ENCODE measurements around the gene RRBP1. TPM values are rescaled to one million over a fixed set of nuclear protein-coding genes. Genes with fewer than 3 reads are reported as not detected.

The RRBP1 gene, protein sequence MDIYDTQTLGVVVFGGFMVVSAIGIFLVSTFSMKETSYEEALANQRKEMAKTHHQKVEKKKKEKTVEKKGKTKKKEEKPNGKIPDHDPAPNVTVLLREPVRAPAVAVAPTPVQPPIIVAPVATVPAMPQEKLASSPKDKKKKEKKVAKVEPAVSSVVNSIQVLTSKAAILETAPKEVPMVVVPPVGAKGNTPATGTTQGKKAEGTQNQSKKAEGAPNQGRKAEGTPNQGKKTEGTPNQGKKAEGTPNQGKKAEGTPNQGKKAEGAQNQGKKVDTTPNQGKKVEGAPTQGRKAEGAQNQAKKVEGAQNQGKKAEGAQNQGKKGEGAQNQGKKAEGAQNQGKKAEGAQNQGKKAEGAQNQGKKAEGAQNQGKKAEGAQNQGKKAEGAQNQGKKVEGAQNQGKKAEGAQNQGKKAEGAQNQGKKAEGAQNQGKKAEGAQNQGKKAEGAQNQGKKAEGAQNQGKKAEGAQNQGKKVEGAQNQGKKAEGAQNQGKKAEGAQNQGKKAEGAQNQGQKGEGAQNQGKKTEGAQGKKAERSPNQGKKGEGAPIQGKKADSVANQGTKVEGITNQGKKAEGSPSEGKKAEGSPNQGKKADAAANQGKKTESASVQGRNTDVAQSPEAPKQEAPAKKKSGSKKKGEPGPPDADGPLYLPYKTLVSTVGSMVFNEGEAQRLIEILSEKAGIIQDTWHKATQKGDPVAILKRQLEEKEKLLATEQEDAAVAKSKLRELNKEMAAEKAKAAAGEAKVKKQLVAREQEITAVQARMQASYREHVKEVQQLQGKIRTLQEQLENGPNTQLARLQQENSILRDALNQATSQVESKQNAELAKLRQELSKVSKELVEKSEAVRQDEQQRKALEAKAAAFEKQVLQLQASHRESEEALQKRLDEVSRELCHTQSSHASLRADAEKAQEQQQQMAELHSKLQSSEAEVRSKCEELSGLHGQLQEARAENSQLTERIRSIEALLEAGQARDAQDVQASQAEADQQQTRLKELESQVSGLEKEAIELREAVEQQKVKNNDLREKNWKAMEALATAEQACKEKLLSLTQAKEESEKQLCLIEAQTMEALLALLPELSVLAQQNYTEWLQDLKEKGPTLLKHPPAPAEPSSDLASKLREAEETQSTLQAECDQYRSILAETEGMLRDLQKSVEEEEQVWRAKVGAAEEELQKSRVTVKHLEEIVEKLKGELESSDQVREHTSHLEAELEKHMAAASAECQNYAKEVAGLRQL (N-terminal part only)
- total RNA-seq = 10 to 100 TPM; 28.0 to 33.7 TPM
- 10 to 100 TPM in 1 of 2 donors, under 1 TPM in 1; 0.63 to 13.9 TPM for polyA plus RNA-seq

DNA sequence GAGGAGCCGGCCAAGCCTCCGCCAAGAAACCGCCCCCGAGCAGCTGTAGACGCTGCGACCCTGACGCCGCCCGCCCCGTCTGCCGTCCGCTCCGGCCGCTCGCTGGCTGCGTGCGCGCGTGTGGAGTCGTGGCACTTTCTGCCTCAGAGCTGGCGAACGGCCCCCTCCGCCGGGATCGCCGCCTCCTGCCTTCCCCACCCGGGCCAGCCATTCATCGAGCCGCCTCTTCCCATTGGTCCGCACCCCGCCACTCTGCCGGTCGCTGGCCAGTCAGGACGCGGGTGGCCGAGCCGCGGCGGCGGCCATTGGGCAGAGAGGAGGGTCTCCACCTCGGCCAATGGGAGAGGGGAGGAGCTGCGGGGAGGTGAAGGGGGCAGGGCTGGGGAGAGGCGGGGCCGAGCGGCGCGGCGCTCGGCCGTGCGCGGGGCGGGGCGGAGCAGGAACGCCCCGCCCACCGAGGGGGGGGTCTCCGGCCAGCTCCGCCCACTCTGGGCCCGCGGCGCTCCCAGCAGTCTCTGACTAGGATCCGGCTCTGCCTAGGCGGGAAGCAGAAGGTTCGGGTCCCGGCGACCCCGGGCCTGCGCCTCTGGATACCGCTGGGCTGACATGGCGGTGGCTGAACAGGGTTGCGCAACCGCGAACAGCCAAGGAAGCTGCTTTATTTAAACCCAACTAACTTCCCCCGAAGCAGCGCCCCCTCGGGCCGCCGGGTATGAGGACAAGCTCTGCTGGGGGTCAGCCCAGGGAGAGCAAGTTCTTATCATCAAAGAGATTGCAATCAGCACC is at the start of gene RRBP1:
RRBP1 (minus strand) TSS at position 140 of the 786 bp plus-strand sequence. CDS start 21,735 bp downstream, outside the sequence.
- POLR2A ChIA-PET (ENCODE audit: partially characterized antibody) = interaction anchor here (0.6 to 4.2 kb wide), 24 partner anchors 9 to 1112 kb away, joined by 3 to 77 read pairs (median 4); partner anchors contain the start of genes BFSP1, DSTN, DZANK1 and KAT14
- peak within 1 kb of the TSS; percentile 79 to 81 for H3K4me3 ChIP-seq (ENCODE audit: low read length in 2 of 2)

DNA sequence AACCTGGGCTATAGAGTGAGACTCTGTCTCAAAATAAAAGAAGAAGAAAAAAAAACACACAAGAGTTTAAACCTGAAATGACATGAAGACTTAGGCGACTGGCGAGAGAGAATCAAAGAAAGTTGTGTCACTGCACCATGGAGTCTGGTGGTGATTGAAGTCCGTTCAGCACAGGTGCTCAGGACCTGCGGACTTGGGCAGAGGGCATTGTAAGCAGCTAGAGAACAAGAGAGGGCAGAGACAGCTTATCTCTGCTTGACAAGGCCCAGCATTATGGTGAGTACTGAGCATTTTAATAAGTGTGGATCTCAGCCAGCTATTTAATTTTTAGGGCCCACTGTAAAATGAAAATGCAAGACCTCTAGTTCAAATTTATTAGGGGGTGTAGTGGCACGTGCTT is 49.2 kb upstream of the RRBP1 start:
- Histone ChIP-seq H3K4me1 (ENCODE audit: insufficient read depth, low read length) (no peaks in the 10 kb centered on the region), H3K36me3 (ENCODE audit: insufficient read depth, low read length) (no peaks in the 10 kb centered on the region), H3K9me3 (ENCODE audit: control insufficient read depth in 1 of 2, low read length in 2 of 2) (no peaks in the 10 kb centered on the region), H3K27me3 (ENCODE audit: insufficient read depth, low read length) (no peaks in the 10 kb centered on the region), H3K4me3 (ENCODE audit: low read length in 2 of 2) (no peak overlapping the region), H3K27ac (ENCODE audit: low read depth, low read length) (no peak overlapping the region)
- H3K4me1 Mint-ChIP-seq = no peaks in the 10 kb centered on the region
- H3K4me3 Mint-ChIP-seq = no peak overlapping the region
- ChIA-PET POLR2A (ENCODE audit: partially characterized antibody) (no interaction called here), CTCF (ENCODE audit: partially characterized antibody) (no interaction called here)
- peaks cover 3 to 16% of the 10 kb centered on the region in 2 donors for H3K27me3 Mint-ChIP-seq
- DNase-seq = no peak
- peak overlapping the region in 1 of 7 donors; percentile 44 for H3K27ac Mint-ChIP-seq
- peaks cover 0 to 7% (median 2%) of the 10 kb centered on the region in 8 donors for H3K9me3 Mint-ChIP-seq
- H3K36me3 Mint-ChIP-seq = no peaks in the 10 kb centered on the region
- intact Hi-C loops (cut with micrococcal nuclease) = no loop called here

More for the DNA sequence above, at the start of gene RRBP1:
- H3K27me3 Mint-ChIP-seq = peaks cover 19 to 24% of the 10 kb centered on the region in 2 donors
- peak within 1 kb of the TSS; percentile 63 for H3K27ac ChIP-seq (ENCODE audit: low read depth, low read length)
- DNase-seq = peak; percentile 97 to 98 (median 98)
- peak within 1 kb of the TSS; percentile 71 to 96 (median 87) for H3K27ac Mint-ChIP-seq
- peak within 1 kb of the TSS; percentile 81 to 94 (median 90) for H3K4me3 Mint-ChIP-seq
- peaks cover 10 to 28% (median 20%) of the 10 kb centered on the region in 4 donors for H3K4me1 Mint-ChIP-seq
- intact Hi-C loops (cut with micrococcal nuclease) = loop anchor here (1.0 to 2.0 kb wide), 11 partner anchors 71 to 825 kb away; partner anchors contain the start of genes DSTN, KAT14, MGME1 and PET117
- no peaks in the 10 kb centered on the region for H3K36me3 ChIP-seq (ENCODE audit: insufficient read depth, low read length)
- peaks cover 3% of the 10 kb centered on the region for H3K27me3 ChIP-seq (ENCODE audit: insufficient read depth, low read length)
- no peaks in the 10 kb centered on the region for H3K9me3 ChIP-seq (ENCODE audit: control insufficient read depth in 1 of 2, low read length in 2 of 2)
- peaks cover 22% of the 10 kb centered on the region for H3K4me1 ChIP-seq (ENCODE audit: insufficient read depth, low read length)
- peaks cover 0 to 7% (median 2%) of the 10 kb centered on the region in 8 donors for H3K9me3 Mint-ChIP-seq
- peaks cover 0 to 10% of the 10 kb centered on the region in 2 donors for H3K36me3 Mint-ChIP-seq
- CTCF ChIA-PET (ENCODE audit: partially characterized antibody) = interaction anchor here (0.7 to 6.3 kb wide), 51 partner anchors 9 to 788 kb away, joined by 3 to 53 read pairs (median 4); partner anchors contain the start of genes BANF2, DSTN, MGME1 and SNX5

DNA sequence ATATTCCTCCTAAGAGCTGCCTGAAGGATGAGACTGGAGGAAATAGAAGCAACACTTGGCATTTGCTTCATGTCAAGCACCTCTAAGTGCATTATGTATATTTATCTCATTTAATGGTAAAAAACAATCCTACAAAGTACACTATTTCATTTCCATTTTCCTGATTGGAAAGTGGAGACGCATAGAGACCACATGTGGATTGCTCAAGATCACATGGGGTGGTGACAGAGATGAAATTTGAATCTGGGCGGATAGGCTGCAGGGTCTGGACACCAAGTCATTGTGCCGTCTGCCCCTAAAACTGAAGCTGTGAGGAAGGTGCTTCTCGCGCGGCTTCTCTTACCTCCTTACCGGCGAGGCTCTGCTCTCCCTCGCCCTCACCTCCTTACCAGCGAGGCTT is 48.0 kb upstream of the RRBP1 start:
- Histone ChIP-seq H3K9me3 (ENCODE audit: control insufficient read depth in 1 of 2, low read length in 2 of 2) (no peaks in the 10 kb centered on the region), H3K4me3 (ENCODE audit: low read length in 2 of 2) (no peak overlapping the region), H3K27me3 (ENCODE audit: insufficient read depth, low read length) (no peaks in the 10 kb centered on the region), H3K4me1 (ENCODE audit: insufficient read depth, low read length) (no peaks in the 10 kb centered on the region), H3K27ac (ENCODE audit: low read depth, low read length) (no peak overlapping the region), H3K36me3 (ENCODE audit: insufficient read depth, low read length) (no peaks in the 10 kb centered on the region)
- Mint-ChIP-seq H3K27me3 (peaks cover 3 to 19% of the 10 kb centered on the region in 2 donors), H3K4me3 (no peak overlapping the region), H3K27ac (no peak overlapping the region), H3K36me3 (no peaks in the 10 kb centered on the region), H3K4me1 (no peaks in the 10 kb centered on the region), H3K9me3 (peaks cover 0 to 2% (median 0%) of the 10 kb centered on the region in 8 donors)
- intact Hi-C loops (cut with micrococcal nuclease) = no loop called here
- no peak for DNase-seq
- POLR2A ChIA-PET (ENCODE audit: partially characterized antibody) = no interaction called here
- CTCF ChIA-PET (ENCODE audit: partially characterized antibody) = no interaction called here

DNA sequence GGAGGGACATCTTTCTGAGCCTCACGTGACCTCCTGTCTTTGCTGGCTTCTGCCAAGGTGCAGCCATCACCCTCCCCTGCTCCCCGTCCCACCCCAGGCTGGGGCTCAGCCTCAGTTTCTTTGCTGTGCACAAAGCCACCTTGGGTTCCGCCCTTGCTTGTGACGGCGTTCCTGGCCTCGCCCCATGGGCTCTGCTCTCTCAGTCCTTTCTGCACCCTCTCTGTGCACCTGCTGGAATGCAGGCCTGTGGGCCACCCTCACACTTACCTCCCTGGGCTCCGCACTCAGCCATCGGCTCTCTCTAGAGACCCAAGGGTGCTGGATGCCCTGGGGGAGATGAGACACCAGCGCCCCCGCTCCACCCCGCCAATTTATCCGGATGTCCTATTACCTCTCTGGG is 46.0 kb upstream of the RRBP1 start:
- Histone ChIP-seq H3K36me3 (ENCODE audit: insufficient read depth, low read length) (no peaks in the 10 kb centered on the region), H3K4me1 (ENCODE audit: insufficient read depth, low read length) (no peaks in the 10 kb centered on the region), H3K27ac (ENCODE audit: low read depth, low read length) (no peak overlapping the region), H3K9me3 (ENCODE audit: control insufficient read depth in 1 of 2, low read length in 2 of 2) (no peaks in the 10 kb centered on the region), H3K27me3 (ENCODE audit: insufficient read depth, low read length) (no peaks in the 10 kb centered on the region), H3K4me3 (ENCODE audit: low read length in 2 of 2) (no peak overlapping the region)
- peak overlapping the region in 1 of 7 donors; percentile 14 for H3K27ac Mint-ChIP-seq
- H3K27me3 Mint-ChIP-seq = peaks cover 11 to 27% of the 10 kb centered on the region in 2 donors
- POLR2A ChIA-PET (ENCODE audit: partially characterized antibody) = no interaction called here
- H3K4me1 Mint-ChIP-seq = no peaks in the 10 kb centered on the region
- CTCF ChIA-PET (ENCODE audit: partially characterized antibody) = no interaction called here
- H3K4me3 Mint-ChIP-seq = no peak overlapping the region
- no peak for DNase-seq
- intact Hi-C loops (cut with micrococcal nuclease) = no loop called here
- peaks cover 0 to 4% (median 0%) of the 10 kb centered on the region in 8 donors for H3K9me3 Mint-ChIP-seq
- no peaks in the 10 kb centered on the region for H3K36me3 Mint-ChIP-seq

DNA sequence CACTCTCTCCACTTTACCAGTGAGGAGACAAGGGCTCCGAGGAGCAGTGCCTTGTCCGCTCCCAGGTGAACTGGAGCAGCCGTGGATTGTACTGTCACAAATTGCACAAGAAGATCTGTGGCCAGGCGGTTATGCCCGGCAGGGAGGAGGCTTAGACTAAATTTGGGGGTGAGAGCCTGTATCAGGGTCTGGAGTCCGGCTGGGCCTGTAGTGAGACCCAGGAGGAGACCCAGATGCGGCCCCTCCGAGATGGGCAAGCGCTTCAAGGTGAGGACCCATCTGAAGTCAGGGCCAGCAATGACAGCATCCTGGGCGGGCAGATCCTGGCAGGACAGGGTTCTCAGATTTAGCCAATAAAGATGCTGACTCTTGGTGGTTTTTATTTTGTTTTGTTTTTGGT is 45.3 kb upstream of the RRBP1 start:
- DNase-seq = no peak
- Mint-ChIP-seq H3K36me3 (no peaks in the 10 kb centered on the region), H3K9me3 (peaks cover 0 to 4% (median 0%) of the 10 kb centered on the region in 8 donors), H3K27ac (no peak overlapping the region), H3K4me3 (no peak overlapping the region), H3K4me1 (no peaks in the 10 kb centered on the region), H3K27me3 (peaks cover 14 to 32% of the 10 kb centered on the region in 2 donors)
- no peaks in the 10 kb centered on the region for H3K36me3 ChIP-seq (ENCODE audit: insufficient read depth, low read length)
- H3K4me3 ChIP-seq (ENCODE audit: low read length in 2 of 2) = no peak overlapping the region
- intact Hi-C loops (cut with micrococcal nuclease) = no loop called here
- ChIA-PET CTCF (ENCODE audit: partially characterized antibody) (no interaction called here), POLR2A (ENCODE audit: partially characterized antibody) (no interaction called here)
- no peaks in the 10 kb centered on the region for H3K27me3 ChIP-seq (ENCODE audit: insufficient read depth, low read length)
- H3K4me1 ChIP-seq (ENCODE audit: insufficient read depth, low read length) = no peaks in the 10 kb centered on the region
- H3K27ac ChIP-seq (ENCODE audit: low read depth, low read length) = no peak overlapping the region
- no peaks in the 10 kb centered on the region for H3K9me3 ChIP-seq (ENCODE audit: control insufficient read depth in 1 of 2, low read length in 2 of 2)

DNA sequence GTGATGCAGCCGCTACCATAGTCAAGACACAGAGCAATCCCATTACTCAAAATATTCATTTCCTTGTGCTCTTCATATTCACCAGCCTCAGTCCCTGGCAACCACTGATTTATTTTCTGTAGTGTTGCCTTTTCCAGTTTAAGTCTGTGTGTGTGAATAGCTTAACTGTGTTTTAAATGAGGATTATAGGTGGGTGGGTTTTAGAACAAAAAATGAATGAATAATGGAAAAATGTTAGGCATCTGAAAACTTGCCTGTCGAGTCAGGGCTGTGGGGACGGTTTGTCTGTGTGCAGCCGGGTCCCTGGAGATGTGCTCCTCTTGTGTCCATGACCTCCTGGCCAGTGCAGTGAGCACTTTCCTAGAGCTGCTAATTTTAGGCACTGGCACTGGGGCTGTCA is 44.9 kb upstream of the RRBP1 start:
- intact Hi-C loops (cut with micrococcal nuclease) = no loop called here
- H3K4me3 Mint-ChIP-seq = no peak overlapping the region
- no peak overlapping the region for H3K27ac ChIP-seq (ENCODE audit: low read depth, low read length)
- H3K27me3 Mint-ChIP-seq = peaks cover 16 to 32% of the 10 kb centered on the region in 2 donors
- H3K27ac Mint-ChIP-seq = no peak overlapping the region
- POLR2A ChIA-PET (ENCODE audit: partially characterized antibody) = no interaction called here
- H3K9me3 ChIP-seq (ENCODE audit: control insufficient read depth in 1 of 2, low read length in 2 of 2) = no peaks in the 10 kb centered on the region
- H3K36me3 ChIP-seq (ENCODE audit: insufficient read depth, low read length) = no peaks in the 10 kb centered on the region
- H3K4me3 ChIP-seq (ENCODE audit: low read length in 2 of 2) = no peak overlapping the region
- H3K4me1 ChIP-seq (ENCODE audit: insufficient read depth, low read length) = no peaks in the 10 kb centered on the region
- no peaks in the 10 kb centered on the region for H3K4me1 Mint-ChIP-seq
- peaks cover 0 to 4% (median 0%) of the 10 kb centered on the region in 8 donors for H3K9me3 Mint-ChIP-seq
- H3K27me3 ChIP-seq (ENCODE audit: insufficient read depth, low read length) = no peaks in the 10 kb centered on the region
- DNase-seq = no peak
- H3K36me3 Mint-ChIP-seq = no peaks in the 10 kb centered on the region
- CTCF ChIA-PET (ENCODE audit: partially characterized antibody) = no interaction called here

Data from CD4-positive, alpha-beta memory T cell (primary cell).